ENCODE measurements around the gene ADD1. TPM values are rescaled to one million over a fixed set of nuclear protein-coding genes. Genes with fewer than 3 reads are reported as not detected.

The ADD1 gene
- total and polyA plus RNA-seq, 2 donors (not counting 1 experiment from before 2014, with no cell fraction given): 164 to 171 TPM

DNA sequence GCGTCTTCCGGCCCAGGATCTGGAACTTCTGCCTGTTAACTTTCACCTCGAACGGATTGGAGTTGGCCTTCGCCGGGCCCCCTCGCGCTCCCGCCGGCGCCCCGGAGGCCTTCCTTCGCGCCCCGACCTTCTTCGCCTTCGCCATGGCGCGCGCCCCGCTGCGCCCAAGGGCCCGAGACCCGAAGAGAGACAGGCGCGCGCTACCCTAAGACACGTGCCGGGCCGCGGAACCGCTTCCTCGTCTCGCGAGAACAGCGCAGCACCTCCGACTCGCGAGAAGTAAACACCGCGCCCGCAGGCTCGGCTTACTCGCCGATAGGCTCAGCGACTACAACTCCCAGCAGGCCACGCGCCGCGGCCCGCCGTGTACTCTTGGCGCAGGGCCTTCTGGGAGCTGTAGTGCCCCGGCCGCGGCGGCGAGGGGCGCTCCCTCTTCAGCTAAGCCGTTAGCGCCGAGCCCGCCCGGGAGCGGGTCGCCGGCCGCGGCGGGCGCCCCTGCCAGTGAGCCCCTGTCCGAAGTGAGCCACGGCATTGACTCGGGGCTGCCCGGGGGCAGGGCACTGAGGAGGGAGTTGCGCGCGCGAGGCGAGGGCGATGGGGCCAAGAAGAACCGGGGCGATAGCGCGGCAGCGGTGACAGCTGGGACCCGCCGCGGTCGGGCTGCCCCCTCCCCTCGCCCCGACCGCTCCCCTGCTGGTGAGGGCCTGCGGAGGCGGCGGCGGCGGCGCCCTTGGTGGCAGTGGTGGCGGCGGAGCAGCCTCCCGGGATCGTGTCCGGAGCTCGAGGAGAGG, 119.7 kb downstream of the ADD1 start, which contains the start of the genes GRK4 and NOP14:
GRK4 (plus strand) TSS at position 397 of the 791 bp plus-strand sequence. CDS start 500 bp downstream, outside the sequence.
NOP14 (minus strand) TSS at position 232 of the 791 bp plus-strand sequence; CDS start at position 145, 87 bp downstream.
- peak within 1 kb of the TSS; percentile 81 for H2AFZ ChIP-seq (ENCODE audit: low read length)
- H3K9ac ChIP-seq (ENCODE audit: insufficient read depth, low read length): peak within 1 kb of the TSS; percentile 95
- peaks cover 38% of the 10 kb centered on the region for H3K79me2 ChIP-seq (ENCODE audit: control insufficient read depth, insufficient read depth, low read length)
- H3K4me3 ChIP-seq (replicated peaks in 1 of 4; ENCODE audit: control extremely low read depth in 1 of 4, insufficient read depth in 1 of 4, low read depth in 3 of 4, low read length in 4 of 4): peak within 1 kb of the TSS; percentile 87 to 97 (median 90)
- peak within 1 kb of the TSS; percentile 94 for H3K4me2 ChIP-seq (ENCODE audit: extremely low read depth, insufficient read depth, low read length)
- no peaks in the 10 kb centered on the region for H4K20me1 ChIP-seq (ENCODE audit: control insufficient read depth, extremely low read depth, insufficient read depth, low read length)
- no peak for TF ChIP-seq EZH2 (IDR thresholded peaks at IDR 0.05; ENCODE audit: low read length, missing control alignments)
- TF ChIP-seq, protein P1, sequence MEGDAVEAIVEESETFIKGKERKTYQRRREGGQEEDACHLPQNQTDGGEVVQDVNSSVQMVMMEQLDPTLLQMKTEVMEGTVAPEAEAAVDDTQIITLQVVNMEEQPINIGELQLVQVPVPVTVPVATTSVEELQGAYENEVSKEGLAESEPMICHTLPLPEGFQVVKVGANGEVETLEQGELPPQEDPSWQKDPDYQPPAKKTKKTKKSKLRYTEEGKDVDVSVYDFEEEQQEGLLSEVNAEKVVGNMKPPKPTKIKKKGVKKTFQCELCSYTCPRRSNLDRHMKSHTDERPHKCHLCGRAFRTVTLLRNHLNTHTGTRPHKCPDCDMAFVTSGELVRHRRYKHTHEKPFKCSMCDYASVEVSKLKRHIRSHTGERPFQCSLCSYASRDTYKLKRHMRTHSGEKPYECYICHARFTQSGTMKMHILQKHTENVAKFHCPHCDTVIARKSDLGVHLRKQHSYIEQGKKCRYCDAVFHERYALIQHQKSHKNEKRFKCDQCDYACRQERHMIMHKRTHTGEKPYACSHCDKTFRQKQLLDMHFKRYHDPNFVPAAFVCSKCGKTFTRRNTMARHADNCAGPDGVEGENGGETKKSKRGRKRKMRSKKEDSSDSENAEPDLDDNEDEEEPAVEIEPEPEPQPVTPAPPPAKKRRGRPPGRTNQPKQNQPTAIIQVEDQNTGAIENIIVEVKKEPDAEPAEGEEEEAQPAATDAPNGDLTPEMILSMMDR (conservative IDR thresholded peaks at IDR 0.05 in 1 of 2, IDR thresholded peaks at IDR 0.05 in 1 of 2; ENCODE audit: low read depth in 1 of 2, low read length in 2 of 2): peak in 1 of 2 donors; percentile 6
- H3K36me3 ChIP-seq (ENCODE audit: control insufficient read depth, insufficient read depth, low read length): peaks cover 2% of the 10 kb centered on the region
- H3K27me3 ChIP-seq (ENCODE audit: control insufficient read depth, insufficient read depth, low read length): no peaks in the 10 kb centered on the region
- H3K27ac ChIP-seq (ENCODE audit: insufficient read depth, low read length): peak within 1 kb of the TSS; percentile 91
- no peaks in the 10 kb centered on the region for H3K9me3 ChIP-seq (ENCODE audit: control insufficient read depth, insufficient read depth, low read depth, low read length)
- DNase-seq (ENCODE audit: low read depth in 2 of 2): peak; percentile 98
- peaks cover 4% of the 10 kb centered on the region for H3K4me1 ChIP-seq (ENCODE audit: control insufficient read depth, extremely low read depth, insufficient read depth, low read length)

DNA sequence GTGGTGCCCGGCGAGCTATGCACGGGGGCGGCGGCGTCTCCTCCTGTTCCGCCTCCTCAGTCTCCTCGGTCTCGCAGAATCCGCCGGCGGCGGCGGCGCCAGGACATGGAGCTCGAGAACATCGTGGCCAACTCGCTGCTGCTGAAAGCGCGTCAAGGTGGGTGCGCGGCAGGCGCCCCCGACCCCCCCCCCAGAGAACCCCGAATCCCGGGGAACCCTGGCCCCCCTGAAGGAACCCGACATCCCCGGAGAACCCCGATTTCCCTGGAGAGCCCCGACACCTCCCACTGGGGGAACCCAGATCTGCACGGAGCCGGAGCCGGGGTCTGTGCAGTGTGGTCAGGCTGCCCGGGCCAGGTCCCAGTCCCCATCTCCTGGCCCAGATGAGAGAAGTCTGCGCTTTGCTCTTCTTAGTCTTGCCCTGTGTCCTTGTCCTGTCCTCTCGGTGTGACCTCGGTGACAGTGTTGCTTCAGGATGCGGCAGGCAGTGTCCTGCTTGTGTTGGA, 120.4 kb downstream of the ADD1 start:
- no peaks in the 10 kb centered on the region for H4K20me1 ChIP-seq (ENCODE audit: control insufficient read depth, extremely low read depth, insufficient read depth, low read length)
- no peak for TF ChIP-seq EZH2 (IDR thresholded peaks at IDR 0.05; ENCODE audit: low read length, missing control alignments)
- TF ChIP-seq, protein P1 (conservative IDR thresholded peaks at IDR 0.05 in 1 of 2, IDR thresholded peaks at IDR 0.05 in 1 of 2; ENCODE audit: low read depth in 1 of 2, low read length in 2 of 2): no peak
- peak overlapping the region; percentile 54 for H3K27ac ChIP-seq (ENCODE audit: insufficient read depth, low read length)
- H3K4me2 ChIP-seq (ENCODE audit: extremely low read depth, insufficient read depth, low read length): peak overlapping the region; percentile 94
- H3K4me3 ChIP-seq (replicated peaks in 1 of 4; ENCODE audit: control extremely low read depth in 1 of 4, insufficient read depth in 1 of 4, low read depth in 3 of 4, low read length in 4 of 4): peak overlapping the region; percentile 85 to 97 (median 88)
- peak; percentile 43 to 61 for DNase-seq (ENCODE audit: low read depth in 2 of 2)
- peaks cover 2% of the 10 kb centered on the region for H3K36me3 ChIP-seq (ENCODE audit: control insufficient read depth, insufficient read depth, low read length)
- peak overlapping the region; percentile 81 for H2AFZ ChIP-seq (ENCODE audit: low read length)
- H3K4me1 ChIP-seq (ENCODE audit: control insufficient read depth, extremely low read depth, insufficient read depth, low read length): peaks cover 4% of the 10 kb centered on the region
- H3K9ac ChIP-seq (ENCODE audit: insufficient read depth, low read length): peak overlapping the region; percentile 95
- no peaks in the 10 kb centered on the region for H3K27me3 ChIP-seq (ENCODE audit: control insufficient read depth, insufficient read depth, low read length)
- H3K9me3 ChIP-seq (ENCODE audit: control insufficient read depth, insufficient read depth, low read depth, low read length): no peaks in the 10 kb centered on the region
- peaks cover 31% of the 10 kb centered on the region for H3K79me2 ChIP-seq (ENCODE audit: control insufficient read depth, insufficient read depth, low read length)

DNA sequence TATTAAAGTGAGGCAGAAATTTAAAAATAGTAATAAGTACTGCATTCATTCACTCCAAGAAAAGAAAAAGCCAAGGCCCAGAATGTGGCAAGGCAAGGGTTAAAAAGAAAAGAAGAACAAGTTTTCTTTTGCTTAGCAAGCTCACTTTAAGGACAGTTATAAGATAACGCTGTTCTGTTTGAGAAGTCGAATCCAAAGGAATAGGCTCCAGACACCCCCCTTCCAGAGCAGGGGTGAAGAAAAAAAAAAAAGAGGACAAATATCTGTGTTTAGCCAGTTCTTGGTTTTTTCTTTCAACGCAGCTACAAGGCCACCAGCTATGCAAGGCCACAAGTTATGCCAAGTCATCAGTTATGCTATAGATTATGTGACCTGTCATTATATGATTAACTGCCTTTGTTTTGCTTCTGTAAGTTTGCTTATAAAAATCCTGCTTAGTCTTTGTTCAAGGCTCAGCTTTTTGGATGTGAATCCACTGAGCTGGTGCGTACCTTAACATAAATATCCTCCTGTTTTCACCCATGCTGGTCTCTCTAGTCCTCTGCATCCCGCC, 121.1 kb downstream of the ADD1 start:
- no peak overlapping the region for H3K27ac ChIP-seq (ENCODE audit: insufficient read depth, low read length)
- no peak overlapping the region for H3K9ac ChIP-seq (ENCODE audit: insufficient read depth, low read length)
- peak overlapping the region; percentile 85 to 97 (median 88) for H3K4me3 ChIP-seq (replicated peaks in 1 of 4; ENCODE audit: control extremely low read depth in 1 of 4, insufficient read depth in 1 of 4, low read depth in 3 of 4, low read length in 4 of 4)
- TF ChIP-seq, protein P1 (conservative IDR thresholded peaks at IDR 0.05 in 1 of 2, IDR thresholded peaks at IDR 0.05 in 1 of 2; ENCODE audit: low read depth in 1 of 2, low read length in 2 of 2): no peak
- no peak for TF ChIP-seq EZH2 (IDR thresholded peaks at IDR 0.05; ENCODE audit: low read length, missing control alignments)
- DNase-seq (ENCODE audit: low read depth in 2 of 2): no peak
- H3K4me2 ChIP-seq (ENCODE audit: extremely low read depth, insufficient read depth, low read length): peak overlapping the region; percentile 94
- no peaks in the 10 kb centered on the region for H3K27me3 ChIP-seq (ENCODE audit: control insufficient read depth, insufficient read depth, low read length)
- no peaks in the 10 kb centered on the region for H3K9me3 ChIP-seq (ENCODE audit: control insufficient read depth, insufficient read depth, low read depth, low read length)
- H3K36me3 ChIP-seq (ENCODE audit: control insufficient read depth, insufficient read depth, low read length): peaks cover 2% of the 10 kb centered on the region
- H4K20me1 ChIP-seq (ENCODE audit: control insufficient read depth, extremely low read depth, insufficient read depth, low read length): no peaks in the 10 kb centered on the region
- H2AFZ ChIP-seq (ENCODE audit: low read length): no peak overlapping the region
- H3K4me1 ChIP-seq (ENCODE audit: control insufficient read depth, extremely low read depth, insufficient read depth, low read length): peaks cover 4% of the 10 kb centered on the region
- H3K79me2 ChIP-seq (ENCODE audit: control insufficient read depth, insufficient read depth, low read length): peaks cover 26% of the 10 kb centered on the region

Data from fibroblast of lung (primary cell).